Erythroblast (primary cell): Measurements from ENCODE around the gene PPP2R5C.

Experiments used
- DNase-seq, 2 experiments: peaks; one replicate each; lab custom pipeline; 2025; lab: John Stamatoyannopoulos, UW
- GATA1 ChIP-seq: IDR thresholded peaks from 2 replicates; pipeline ENCODE4 v1.6.1; 2011; ENCODE audit warnings: low read depth, mild to moderate bottlenecking, control low read depth, low read length, moderate library complexity
- POLR2A ChIP-seq: IDR thresholded peaks from 2 replicates; pipeline ENCODE4 v1.6.1; 2011; ENCODE audit warnings: mild to moderate bottlenecking, low read length

The PPP2R5C gene

GRCh38 chr14:101774006-101774795 lies 12.7 kb downstream of the PPP2R5C start:
- no peak for DNase-seq
- no peak for TF ChIP-seq GATA1
- no peak for TF ChIP-seq POLR2A

- DNase-seq: no peak
- TF ChIP-seq GATA1: no peak
- no peak for TF ChIP-seq POLR2A
Observed at GRCh38 chr14:101774814-101775213, 13.3 kb downstream of the PPP2R5C start.

- TF ChIP-seq GATA1 (no peak), POLR2A (no peak)
- DNase-seq: no peak
Observed at GRCh38 chr14:101775826-101776225, 14.3 kb downstream of the PPP2R5C start.

GRCh38 chr14:101776344-101776743 lies 14.8 kb downstream of the PPP2R5C start:
- no peak for TF ChIP-seq POLR2A
- no peak for TF ChIP-seq GATA1
- no peak for DNase-seq

- TF ChIP-seq POLR2A: no peak
- no peak for TF ChIP-seq GATA1
- DNase-seq: no peak
Observed at GRCh38 chr14:101780390-101780789, 18.9 kb downstream of the PPP2R5C start.

- no peak for DNase-seq
- no peak for TF ChIP-seq POLR2A
- TF ChIP-seq GATA1: no peak
Observed at GRCh38 chr14:101780887-101781239, 19.4 kb downstream of the PPP2R5C start.

GRCh38 chr14:101781240-101782061 lies 19.9 kb downstream of the PPP2R5C start:
- TF ChIP-seq GATA1 (no peak), POLR2A (no peak)
- no peak for DNase-seq

GRCh38 chr14:101783260-101784016 lies 21.9 kb downstream of the PPP2R5C start:
- no peak for TF ChIP-seq POLR2A
- DNase-seq: no peak

- TF ChIP-seq GATA1: no peak
- TF ChIP-seq POLR2A: no peak
- no peak for DNase-seq
Observed at GRCh38 chr14:101784631-101785030, 23.1 kb downstream of the PPP2R5C start.

- TF ChIP-seq GATA1 (no peak), POLR2A (no peak)
- no peak for DNase-seq
Observed at GRCh38 chr14:101788016-101788635, 26.6 kb downstream of the PPP2R5C start.

- DNase-seq: no peak
- TF ChIP-seq GATA1 (no peak), POLR2A (no peak)
Observed at GRCh38 chr14:101789222-101789621, 27.7 kb downstream of the PPP2R5C start.

GRCh38 chr14:101790232-101790631 lies 28.7 kb downstream of the PPP2R5C start:
- TF ChIP-seq GATA1: no peak
- no peak for TF ChIP-seq POLR2A
- no peak for DNase-seq

GRCh38 chr14:101791919-101792572 lies 30.5 kb downstream of the PPP2R5C start:
- TF ChIP-seq GATA1 (no peak), POLR2A (no peak)

GRCh38 chr14:101796016-101796415 lies 34.5 kb downstream of the PPP2R5C start:
- TF ChIP-seq POLR2A (no peak), GATA1 (no peak)
- no peak for DNase-seq

More at GRCh38 chr14:101791919-101792572, 30.5 kb downstream of the PPP2R5C start:
- DNase-seq: peak in 1 of 2 experiments; percentile 13
